Lower lobe of right lung (tissue), 2 donors: ENCODE measurements around the gene DNAJC27. TPM values are rescaled to one million over a fixed set of nuclear protein-coding genes. Genes with fewer than 3 reads are reported as not detected.

Experiments
- ATAC-seq, 2 donors: fragments of 200-7000 bp; cut with Tn5 transposase; one replicate each; pipeline ENCODE4 v1.9.1; 2020 to 2022; ENCODE audit warnings: mild to moderate bottlenecking in 2 of 2, moderate library complexity in 2 of 2
- DNase-seq: peaks from one replicate; pipeline ENCODE4 v3.0.0-alpha.2; 2020
- H3K27ac ChIP-seq: fragments of 200-600 bp; one replicate; pipeline ENCODE4 v1.8.0; 2022
- H3K27me3 ChIP-seq: fragments of 200-600 bp; one replicate; pipeline ENCODE4 v1.8.0; 2022; ENCODE audit warnings: low read depth
- H3K36me3 ChIP-seq: fragments of 200-600 bp; one replicate; pipeline ENCODE4 v1.8.0; 2022; ENCODE audit warnings: mild to moderate bottlenecking
- H3K4me1 ChIP-seq: fragments of 200-600 bp; one replicate; pipeline ENCODE4 v1.8.0; 2022
- H3K4me3 ChIP-seq: fragments of 200-600 bp; one replicate; pipeline ENCODE4 v1.8.0; 2022; ENCODE audit warnings: mild to moderate bottlenecking
- H3K9me3 ChIP-seq: fragments of 200-600 bp; one replicate; pipeline ENCODE4 v1.8.0; 2022
- CTCF ChIP-seq: fragments of 200-600 bp; IDR thresholded peaks from one replicate; pipeline ENCODE4 v1.8.0; 2022; ENCODE audit warnings: antibody characterized with exemption, mild to moderate bottlenecking
- intact Hi-C: fragments of 100-400 bp; cut with DNase I; formaldehyde crosslinking; loops from one replicate; pipeline ENCODE4 v1.11.0; 2022
- total RNA-seq: library from RNA; stranded (reverse); fragmentation: NEBNext Ultra II Directional; extraction: Animal tissue kit (Norgen Biotek cat#: 25700); gene quantifications from one replicate; pipeline ENCODE4 v1.2.1, GENCODE V29; 2021
- donor health status: DM: no; HTN: yes; CAD: no; lungs with severe emphysema.

The DNAJC27 gene
- total RNA-seq, 1 donor from 2014 or later, result 5.0 TPM

- Histone ChIP-seq H3K4me1 (peaks cover 11% of the 10 kb centered on the region), H3K36me3 (no peaks in the 10 kb centered on the region), H3K27me3 (peaks cover 3% of the 10 kb centered on the region), H3K4me3 (peak overlapping the region; percentile 42), H3K9me3 (no peaks in the 10 kb centered on the region), H3K27ac (peak overlapping the region; percentile 49)
- intact Hi-C loops, result no loop called here
- DNase-seq (no peak), ATAC-seq (peak in 1 of 2 donors; percentile 5)
- TF ChIP-seq CTCF, result no peak
Measured at GRCh38 chr2:24926220-24926601, 45.5 kb downstream of the DNAJC27 start.

- Histone ChIP-seq H3K27me3 (peaks cover 3% of the 10 kb centered on the region), H3K9me3 (no peaks in the 10 kb centered on the region), H3K4me1 (peaks cover 11% of the 10 kb centered on the region), H3K36me3 (no peaks in the 10 kb centered on the region), H3K27ac (no peak overlapping the region), H3K4me3 (no peak overlapping the region)
- intact Hi-C loops, result no loop called here
- ATAC-seq (no peak), DNase-seq (no peak)
- no peak for TF ChIP-seq CTCF
Measured at GRCh38 chr2:24925815-24926214, 45.9 kb downstream of the DNAJC27 start.

- Histone ChIP-seq H3K27ac (no peak overlapping the region), H3K4me1 (peaks cover 15% of the 10 kb centered on the region), H3K36me3 (no peaks in the 10 kb centered on the region), H3K27me3 (peaks cover 3% of the 10 kb centered on the region), H3K4me3 (no peak overlapping the region), H3K9me3 (no peaks in the 10 kb centered on the region)
- no peak for TF ChIP-seq CTCF
- intact Hi-C loops, result no loop called here
- no peak for ATAC-seq
- DNase-seq, result no peak
Measured at GRCh38 chr2:24924732-24925131, 47.0 kb downstream of the DNAJC27 start.

- H3K27ac ChIP-seq, result no peak overlapping the region
- intact Hi-C loops, result no loop called here
- no peaks in the 10 kb centered on the region for H3K36me3 ChIP-seq
- DNase-seq (no peak), ATAC-seq (no peak)
- no peak overlapping the region for H3K4me3 ChIP-seq
- H3K9me3 ChIP-seq, result no peaks in the 10 kb centered on the region
- TF ChIP-seq CTCF, result no peak
- peaks cover 3% of the 10 kb centered on the region for H3K27me3 ChIP-seq
- peaks cover 16% of the 10 kb centered on the region for H3K4me1 ChIP-seq
Measured at GRCh38 chr2:24924266-24924665, 47.5 kb downstream of the DNAJC27 start.

GRCh38 chr2:24923106-24923505, 48.6 kb downstream of the DNAJC27 start:
- no peak overlapping the region for H3K27ac ChIP-seq
- H3K27me3 ChIP-seq, result peaks cover 3% of the 10 kb centered on the region
- H3K36me3 ChIP-seq, result no peaks in the 10 kb centered on the region
- ATAC-seq, result no peak
- no peaks in the 10 kb centered on the region for H3K9me3 ChIP-seq
- DNase-seq, result no peak
- TF ChIP-seq CTCF, result no peak
- peaks cover 25% of the 10 kb centered on the region for H3K4me1 ChIP-seq
- H3K4me3 ChIP-seq, result no peak overlapping the region
- intact Hi-C loops, result no loop called here

- no peak for DNase-seq
- TF ChIP-seq CTCF, result no peak
- Histone ChIP-seq H3K4me1 (peaks cover 25% of the 10 kb centered on the region), H3K36me3 (no peaks in the 10 kb centered on the region), H3K27ac (no peak overlapping the region), H3K27me3 (peaks cover 3% of the 10 kb centered on the region), H3K9me3 (no peaks in the 10 kb centered on the region), H3K4me3 (no peak overlapping the region)
- intact Hi-C loops, result no loop called here
- ATAC-seq, result no peak
Measured at GRCh38 chr2:24922556-24922955, 49.2 kb downstream of the DNAJC27 start.
